A549 (cell line): ENCODE data around the gene PNPLA8. TPM values are rescaled to one million over a fixed set of nuclear protein-coding genes. Genes with fewer than 3 reads are reported as not detected.

ENCODE experiments used
- ATAC-seq, 2 experiments: fragments of 200-7000 bp in 1 of 2; fragments of >200 bp in 1 of 2; cut with Nextera tagmentation in 1 of 2; cut with Tn5 transposase in 1 of 2; 3 replicates each; pipeline versions ENCODE4 v1.8.0 to v1.9.1; 2018 to 2020; ENCODE audit warnings: mild to moderate bottlenecking in 1 of 2, moderate library complexity in 1 of 2
- CTCF ChIA-PET: fragments of 300-600 bp; sonication (Branson Sonifier 250); formaldehyde crosslinking; extraction: SDS; loops from one replicate; lab custom pipeline; 2021; ENCODE audit warnings: antibody characterized with exemption, inconsistent platforms; lab: Yijun Ruan, JAX
- POLR2A ChIA-PET: fragments of 350-600 bp; formaldehyde crosslinking; extraction: SDS; loops from one replicate; lab custom pipeline; 2021; ENCODE audit warnings: antibody characterized with exemption, inconsistent platforms; lab: Yijun Ruan, JAX
- DNase-seq, 2 experiments: peaks; one replicate each; pipeline versions ENCODE4 v3.0.0 to v3.0.0-alpha.2; 2011 to 2016; ENCODE audit warnings: low read depth in 1 of 2, low spot score in 1 of 2
- FAIRE-seq: peaks from 2 replicates; lab custom pipeline; 2011; peaks lifted over from hg19 to GRCh38; lab: Jason Lieb, UNC
- H3K27ac ChIP-seq, 2 experiments: fragments of >200 bp; sonication (Bioruptor Twin); formaldehyde crosslinking; 3 replicates each; pipeline ENCODE4 v1.5.1; 2016 to 2017
- H3K4me1 ChIP-seq: fragments of >200 bp; sonication (Bioruptor Twin); formaldehyde crosslinking; 3 replicates; pipeline ENCODE4 v1.6.1; 2016
- H3K4me2 ChIP-seq: fragments of >200 bp; sonication (Bioruptor Twin); formaldehyde crosslinking; 3 replicates; pipeline ENCODE4 v1.6.1; 2016
- H3K4me3 ChIP-seq: fragments of >200 bp; sonication (Bioruptor Twin); formaldehyde crosslinking; 3 replicates; pipeline ENCODE4 v1.5.1; 2016
- H3K9me3 ChIP-seq: fragments of >200 bp; sonication (Bioruptor Twin); formaldehyde crosslinking; 3 replicates; pipeline ENCODE4 v1.6.1; 2016
- CBX8 ChIP-seq: fragments of 200-600 bp; sonication (generic); IDR thresholded peaks from 2 replicates; pipeline ENCODE4 v1.6.1; 2016
- CEBPB ChIP-seq, 2 experiments: fragments of >200 bp in 1 of 2; sonication (Bioruptor Twin) in 1 of 2; formaldehyde crosslinking in 1 of 2; IDR thresholded peaks; 2 replicates each; pipeline ENCODE4 v1.6.1; 2012 to 2016
- CHD2 ChIP-seq: fragments of 150-350 bp; IDR thresholded peaks from 2 replicates; pipeline ENCODE4 v1.6.1; 2014; ENCODE audit warnings: low read length; ENCODE audit not compliant: partially characterized antibody
- CHD4 ChIP-seq: fragments of 200-600 bp; sonication (generic); IDR thresholded peaks from 2 replicates; pipeline ENCODE4 v1.6.1; 2016; ENCODE audit warnings: antibody characterized with exemption, mild to moderate bottlenecking, borderline replicate concordance
- EHF ChIP-seq: fragments of 250-450 bp; sonication (Bioruptor Pico); IDR thresholded peaks from 2 replicates; pipeline ENCODE4 v1.5.0; 2020; ENCODE audit warnings: mild to moderate bottlenecking
- EP300 ChIP-seq, 2 experiments: fragments of >200 bp; sonication (Bioruptor Twin); formaldehyde crosslinking; IDR thresholded peaks; 2 replicates in 1 of 2; 3 replicates in 1 of 2; pipeline ENCODE4 v1.6.1; 2016 to 2017
- ESRRA ChIP-seq: fragments of 150-350 bp; IDR thresholded peaks from 2 replicates; pipeline ENCODE4 v1.6.1; 2014; ENCODE audit warnings: mild to moderate bottlenecking, low read length, borderline replicate concordance
- FOSB ChIP-seq: fragments of 250-450 bp; sonication (Bioruptor Pico); IDR thresholded peaks from 2 replicates; pipeline ENCODE4 v1.5.0; 2020; ENCODE audit warnings: mild to moderate bottlenecking, moderate library complexity
- FOXS1 ChIP-seq: fragments of 250-450 bp; sonication (Bioruptor Pico); IDR thresholded peaks from 2 replicates; pipeline ENCODE4 v1.5.0; 2020; ENCODE audit warnings: mild to moderate bottlenecking, moderate library complexity
- HDAC2 ChIP-seq: fragments of 200-600 bp; sonication (generic); IDR thresholded peaks from 2 replicates; pipeline ENCODE4 v1.6.1; 2016
- HEYL ChIP-seq: fragments of 250-450 bp; sonication (Bioruptor Pico); IDR thresholded peaks from 2 replicates; pipeline ENCODE4 v1.8.0; 2021; ENCODE audit warnings: mild to moderate bottlenecking, moderate library complexity
- HOXA7 ChIP-seq: fragments of 250-450 bp; sonication (Bioruptor Pico); IDR thresholded peaks from 2 replicates; pipeline ENCODE4 v1.5.0; 2020; ENCODE audit warnings: mild to moderate bottlenecking, moderate library complexity
- HOXB13 ChIP-seq: fragments of 250-450 bp; sonication (Bioruptor Pico); IDR thresholded peaks from 2 replicates; pipeline ENCODE4 v1.5.0; 2020; ENCODE audit warnings: low read depth, mild to moderate bottlenecking, moderate library complexity
- HOXB5 ChIP-seq: fragments of 250-450 bp; sonication (Bioruptor Pico); IDR thresholded peaks from 2 replicates; pipeline ENCODE4 v1.5.0; 2020; ENCODE audit warnings: mild to moderate bottlenecking, moderate library complexity
- JUN ChIP-seq, 2 experiments: fragments of >200 bp; sonication (Bioruptor Twin); formaldehyde crosslinking; IDR thresholded peaks; 2 replicates in 1 of 2; 3 replicates in 1 of 2; pipeline ENCODE4 v1.6.1; 2016 to 2017
- JUNB ChIP-seq: fragments of >200 bp; sonication (Bioruptor Twin); formaldehyde crosslinking; IDR thresholded peaks from 2 replicates; pipeline ENCODE4 v1.6.1; 2016
- KDM1A ChIP-seq: fragments of 200-600 bp; sonication (generic); IDR thresholded peaks from 2 replicates; pipeline ENCODE4 v1.6.1; 2016; ENCODE audit warnings: low read depth, mild to moderate bottlenecking
- KDM5A ChIP-seq: fragments of 200-600 bp; sonication (generic); IDR thresholded peaks from 2 replicates; pipeline ENCODE4 v1.6.1; 2016; ENCODE audit warnings: antibody characterized with exemption, mild to moderate bottlenecking
- MAFK ChIP-seq: fragments of 450-650 bp; IDR thresholded peaks from 2 replicates; pipeline ENCODE4 v1.6.1; 2014; ENCODE audit not compliant: partially characterized antibody
- NFE2L2 ChIP-seq: fragments of 150-350 bp; conservative IDR thresholded peaks from 2 replicates; pipeline ENCODE4 v1.6.1; 2014; ENCODE audit warnings: low read length
- NPAS2 ChIP-seq: fragments of 250-450 bp; sonication (Bioruptor Pico); IDR thresholded peaks from 2 replicates; pipeline ENCODE4 v1.8.0; 2022; ENCODE audit warnings: mild to moderate bottlenecking, moderate library complexity, borderline replicate concordance
- POLR2A ChIP-seq: IDR thresholded peaks from 2 replicates; pipeline ENCODE4 v1.6.1; 2012; ENCODE audit warnings: mild to moderate bottlenecking, low read length
- POLR2AphosphoS2 ChIP-seq: conservative IDR thresholded peaks from 2 replicates; pipeline ENCODE4 v1.6.1; 2012; ENCODE audit warnings: low read length, improper control_type of control experiment, inconsistent platforms
- RAD21 ChIP-seq, 2 experiments: fragments of >200 bp in 1 of 2; sonication (Bioruptor Twin) in 1 of 2; formaldehyde crosslinking in 1 of 2; IDR thresholded peaks in 1 of 2; conservative IDR thresholded peaks in 1 of 2; 2 replicates in 1 of 2; 3 replicates in 1 of 2; pipeline ENCODE4 v1.6.1; 2012 to 2018; ENCODE audit warnings: inconsistent platforms in 1 of 2
- RARB ChIP-seq: fragments of 250-450 bp; sonication (Bioruptor Pico); IDR thresholded peaks from 2 replicates; pipeline ENCODE4 v1.8.0; 2021; ENCODE audit warnings: mild to moderate bottlenecking, moderate library complexity
- RCOR1 ChIP-seq: fragments of 150-350 bp; IDR thresholded peaks from 2 replicates; pipeline ENCODE4 v1.6.1; 2014; ENCODE audit warnings: antibody characterized with exemption, low read length, low read depth
- RFX5 ChIP-seq: fragments of 450-650 bp; IDR thresholded peaks from 2 replicates; pipeline ENCODE4 v1.7.1; 2014; ENCODE audit warnings: antibody characterized with exemption, mild to moderate bottlenecking, moderate library complexity
- SMC3 ChIP-seq: fragments of >200 bp; sonication (Bioruptor Twin); formaldehyde crosslinking; IDR thresholded peaks from 3 replicates; pipeline ENCODE4 v1.6.1; 2018; ENCODE audit warnings: inconsistent platforms
- TFCP2L1 ChIP-seq: fragments of 250-450 bp; sonication (Bioruptor Pico); IDR thresholded peaks from 2 replicates; pipeline ENCODE4 v1.5.0; 2021; ENCODE audit warnings: mild to moderate bottlenecking
- TP53 ChIP-seq: fragments of 250-450 bp; sonication (Bioruptor Pico); IDR thresholded peaks from 2 replicates; pipeline ENCODE4 v1.5.0; 2021; ENCODE audit warnings: mild to moderate bottlenecking, moderate library complexity
- ZNF302 ChIP-seq: fragments of 250-450 bp; sonication (Bioruptor Pico); IDR thresholded peaks from 2 replicates; pipeline ENCODE4 v1.9.0; 2021; ENCODE audit warnings: inconsistent platforms, mild to moderate bottlenecking, moderate library complexity
- WGBS: methylation state at CpG from one replicate; pipeline ENCODE4 v1.1.6; 2017; ENCODE audit errors: missing lambda C conversion rate; 5-methylcytosine and 5-hydroxymethylcytosine counted together
- polyA plus RNA-seq, 4 experiments: library from polyadenylated mRNA; depleted of rRNA in 3 of 4; stranded (reverse); fragments of >200 nt; fragmentation: RNase III in 1 of 4; extraction: RNeasy Plus Mini Kit Qiagen cat#74134 plus additional on column Dnase treatment in 1 of 4; gene quantifications; 2 replicates in 3 of 4; 3 replicates in 1 of 4; pipeline ENCODE4 v1.2.3, GENCODE V29; 2011 to 2017
- TF ChIP-seq, protein P1 (sequence below): fragments of >200 bp; sonication (Bioruptor Twin); formaldehyde crosslinking; IDR thresholded peaks from 2 replicates; pipeline ENCODE4 v1.6.1; 2016
- TF ChIP-seq, protein P2 (sequence below): fragments of 250-450 bp; sonication (Bioruptor Pico); IDR thresholded peaks from 2 replicates; pipeline ENCODE4 v1.5.0; 2021; ENCODE audit warnings: mild to moderate bottlenecking, moderate library complexity, borderline replicate concordance
- TF ChIP-seq, protein P3 (sequence below): fragments of >200 bp; sonication (Bioruptor Twin); formaldehyde crosslinking; IDR thresholded peaks from 3 replicates; pipeline ENCODE4 v1.5.1; 2016

The PNPLA8 gene
- polyA plus RNA-seq, 2 of the 4 experiments (the other 2 are of a cell fraction) = 16.1 to 29.6 TPM

DNA sequence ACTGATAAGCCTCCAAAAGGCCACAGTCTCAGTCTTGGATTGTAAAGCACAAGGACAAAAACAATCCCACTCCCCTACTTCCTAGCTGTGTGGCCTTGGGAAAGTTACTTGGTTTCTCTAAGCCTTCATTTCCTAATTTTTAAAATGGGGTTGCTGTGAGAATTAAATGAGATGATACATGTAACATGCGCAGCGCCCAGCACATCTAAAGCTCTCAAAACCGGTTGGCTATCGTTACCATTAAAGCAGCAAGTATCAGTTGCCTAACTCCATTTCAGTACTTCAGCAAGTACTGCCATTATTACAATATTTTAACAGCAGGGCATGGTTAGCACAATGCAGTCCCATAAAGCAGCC is 71.6 kb downstream of the PNPLA8 start:
- no peak for FAIRE-seq
- no peak for DNase-seq
- no peaks in the 10 kb centered on the region for H3K9me3 ChIP-seq
- H3K4me2 ChIP-seq = peak overlapping the region; percentile 83
- ATAC-seq = no peak
- peaks cover 62% of the 10 kb centered on the region for H3K4me1 ChIP-seq
- H3K27ac ChIP-seq = peak overlapping the region; percentile 90 to 96
- POLR2A ChIA-PET = interaction anchor here (0.5 to 2.0 kb wide), 4 partner anchors 129 to 223 kb away, joined by 3 to 4 read pairs (median 3); no protein-coding TSS in a partner anchor
- CTCF ChIA-PET = interaction anchor here (0.8 to 3.1 kb wide), 15 partner anchors 13 to 284 kb away, joined by 3 to 19 read pairs (median 6); no protein-coding TSS in a partner anchor
- TF ChIP-seq HOXA7 (CRISPR knock-in tag) (no peak), HOXB13 (CRISPR knock-in tag) (no peak), ESRRA (no peak), MAFK (no peak), HDAC2 (no peak), RCOR1 (no peak), EHF (CRISPR knock-in tag) (no peak), FOSB (CRISPR knock-in tag) (no peak), KDM5A (no peak), POLR2AphosphoS2 (no peak), CHD2 (no peak), NPAS2 (CRISPR knock-in tag) (no peak), CBX8 (no peak), NFE2L2 (no peak), POLR2A (no peak), JUN (IDR thresholded peaks at IDR 0.05) (no peak), EP300 (IDR thresholded peaks at IDR 0.05) (no peak), ZNF302 (CRISPR knock-in tag) (no peak), RARB (CRISPR knock-in tag) (no peak)
- TF ChIP-seq, protein P1, sequence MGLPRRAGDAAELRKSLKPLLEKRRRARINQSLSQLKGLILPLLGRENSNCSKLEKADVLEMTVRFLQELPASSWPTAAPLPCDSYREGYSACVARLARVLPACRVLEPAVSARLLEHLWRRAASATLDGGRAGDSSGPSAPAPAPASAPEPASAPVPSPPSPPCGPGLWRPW = no peak
- H3K4me3 ChIP-seq = peak overlapping the region; percentile 76
- WGBS = 40% methylated on average over 4 of the region's 4 CpGs

DNA sequence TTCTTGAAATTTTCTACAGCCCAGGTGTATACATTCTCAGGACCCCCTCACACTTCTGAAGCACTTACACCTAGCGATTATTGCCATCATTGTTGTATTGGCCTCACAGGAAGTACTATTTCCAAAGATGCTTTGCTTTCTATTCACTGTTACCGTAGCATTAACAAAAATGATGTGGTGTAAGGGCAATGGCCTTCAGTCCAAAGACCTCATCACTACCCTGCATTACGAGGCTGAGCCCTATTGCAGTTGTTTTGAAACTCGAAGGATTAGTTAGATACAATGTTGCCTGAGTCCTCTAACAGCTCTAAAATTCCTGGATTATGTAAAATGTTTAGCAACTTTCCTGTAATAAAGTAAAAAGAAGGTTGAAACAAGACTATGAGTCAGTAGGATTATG is 72.6 kb downstream of the PNPLA8 start:
- peaks cover 71% of the 10 kb centered on the region for H3K4me1 ChIP-seq
- no peak for DNase-seq
- WGBS = 87% methylated on average over 4 of the region's 4 CpGs
- peak overlapping the region in 1 of 2 experiments; percentile 90; a peak in 1 of 6 replicates for H3K27ac ChIP-seq
- H3K4me3 ChIP-seq = peak overlapping the region; percentile 76; the same call in 1 of the 3 replicates
- ATAC-seq = no peak
- TF ChIP-seq CBX8 (no peak), ESRRA (no peak)
- POLR2A ChIA-PET = no interaction called here
- H3K9me3 ChIP-seq = no peaks in the 10 kb centered on the region
- peak; percentile 77 for FAIRE-seq
- H3K4me2 ChIP-seq = peak overlapping the region; percentile 83
- CTCF ChIA-PET = interaction anchor here (0.9 to 3.1 kb wide), 19 partner anchors 11 to 307 kb away, joined by 3 to 19 read pairs (median 6); no protein-coding TSS in a partner anchor

DNA sequence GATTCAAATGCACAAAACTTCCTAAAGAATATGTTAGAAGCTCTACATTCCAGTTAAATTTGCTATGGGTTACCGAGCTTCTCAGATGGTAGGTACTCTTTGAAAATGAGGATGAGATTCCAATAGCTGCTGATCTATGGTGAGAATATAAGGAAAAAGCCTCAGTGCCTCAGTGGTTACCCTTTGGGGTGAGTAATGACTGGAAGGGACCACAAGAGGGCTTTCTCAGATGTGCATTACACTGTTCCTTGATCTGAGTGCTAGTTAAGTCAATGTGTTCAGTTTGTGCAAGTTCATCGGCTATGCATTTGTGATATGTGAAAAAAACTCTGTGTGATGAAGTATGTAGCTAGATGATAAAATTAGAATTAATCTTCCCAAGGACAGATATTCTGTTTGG is 73.2 kb downstream of the PNPLA8 start:
- peak overlapping the region; percentile 83 for H3K4me2 ChIP-seq
- POLR2A ChIA-PET = no interaction called here
- H3K9me3 ChIP-seq = no peaks in the 10 kb centered on the region
- ATAC-seq (peak in 1 of 2 experiments; percentile 18; a peak in 2 of 6 replicates), DNase-seq (peak; percentile 52 to 63), FAIRE-seq (peak; percentile 61)
- peaks cover 76% of the 10 kb centered on the region for H3K4me1 ChIP-seq
- H3K27ac ChIP-seq = peak overlapping the region; percentile 44 to 90; a peak in 4 of 6 replicates
- WGBS = 21% methylated on average over 2 of the region's 2 CpGs
- CTCF ChIA-PET = interaction anchor here (0.6 to 3.1 kb wide), 27 partner anchors 9 to 1314 kb away, joined by 3 to 19 read pairs (median 3); no protein-coding TSS in a partner anchor
- peak overlapping the region; percentile 76; the same call in 1 of the 3 replicates for H3K4me3 ChIP-seq
- TF ChIP-seq HEYL (no peak), CEBPB (IDR thresholded peaks at IDR 0.05) (no peak), HDAC2 (no peak), CHD4 (no peak), TFCP2L1 (CRISPR knock-in tag) (no peak), JUNB (no peak), RAD21 (conservative IDR thresholded peaks at IDR 0.05 in 1 of 2, IDR thresholded peaks at IDR 0.05 in 1 of 2) (peak; percentile 43 to 50), NPAS2 (CRISPR knock-in tag) (no peak), KDM1A (no peak), SMC3 (peak; percentile 57), FOXS1 (CRISPR knock-in tag) (no peak), RFX5 (no peak), HOXB5 (CRISPR knock-in tag) (no peak), TP53 (CRISPR knock-in tag) (no peak), HOXA7 (CRISPR knock-in tag) (no peak)
- TF ChIP-seq, protein P2, sequence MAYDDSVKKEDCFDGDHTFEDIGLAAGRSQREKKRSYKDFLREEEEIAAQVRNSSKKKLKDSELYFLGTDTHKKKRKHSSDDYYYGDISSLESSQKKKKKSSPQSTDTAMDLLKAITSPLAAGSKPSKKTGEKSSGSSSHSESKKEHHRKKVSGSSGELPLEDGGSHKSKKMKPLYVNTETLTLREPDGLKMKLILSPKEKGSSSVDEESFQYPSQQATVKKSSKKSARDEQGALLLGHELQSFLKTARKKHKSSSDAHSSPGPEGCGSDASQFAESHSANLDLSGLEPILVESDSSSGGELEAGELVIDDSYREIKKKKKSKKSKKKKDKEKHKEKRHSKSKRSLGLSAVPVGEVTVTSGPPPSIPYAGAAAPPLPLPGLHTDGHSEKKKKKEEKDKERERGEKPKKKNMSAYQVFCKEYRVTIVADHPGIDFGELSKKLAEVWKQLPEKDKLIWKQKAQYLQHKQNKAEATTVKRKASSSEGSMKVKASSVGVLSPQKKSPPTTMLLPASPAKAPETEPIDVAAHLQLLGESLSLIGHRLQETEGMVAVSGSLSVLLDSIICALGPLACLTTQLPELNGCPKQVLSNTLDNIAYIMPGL (CRISPR knock-in tag) = no peak
- TF ChIP-seq, protein P3, sequence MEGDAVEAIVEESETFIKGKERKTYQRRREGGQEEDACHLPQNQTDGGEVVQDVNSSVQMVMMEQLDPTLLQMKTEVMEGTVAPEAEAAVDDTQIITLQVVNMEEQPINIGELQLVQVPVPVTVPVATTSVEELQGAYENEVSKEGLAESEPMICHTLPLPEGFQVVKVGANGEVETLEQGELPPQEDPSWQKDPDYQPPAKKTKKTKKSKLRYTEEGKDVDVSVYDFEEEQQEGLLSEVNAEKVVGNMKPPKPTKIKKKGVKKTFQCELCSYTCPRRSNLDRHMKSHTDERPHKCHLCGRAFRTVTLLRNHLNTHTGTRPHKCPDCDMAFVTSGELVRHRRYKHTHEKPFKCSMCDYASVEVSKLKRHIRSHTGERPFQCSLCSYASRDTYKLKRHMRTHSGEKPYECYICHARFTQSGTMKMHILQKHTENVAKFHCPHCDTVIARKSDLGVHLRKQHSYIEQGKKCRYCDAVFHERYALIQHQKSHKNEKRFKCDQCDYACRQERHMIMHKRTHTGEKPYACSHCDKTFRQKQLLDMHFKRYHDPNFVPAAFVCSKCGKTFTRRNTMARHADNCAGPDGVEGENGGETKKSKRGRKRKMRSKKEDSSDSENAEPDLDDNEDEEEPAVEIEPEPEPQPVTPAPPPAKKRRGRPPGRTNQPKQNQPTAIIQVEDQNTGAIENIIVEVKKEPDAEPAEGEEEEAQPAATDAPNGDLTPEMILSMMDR = peak; percentile 56
